ENCODE measurements around the gene CCDC7.

CCDC7 gene

DNA sequence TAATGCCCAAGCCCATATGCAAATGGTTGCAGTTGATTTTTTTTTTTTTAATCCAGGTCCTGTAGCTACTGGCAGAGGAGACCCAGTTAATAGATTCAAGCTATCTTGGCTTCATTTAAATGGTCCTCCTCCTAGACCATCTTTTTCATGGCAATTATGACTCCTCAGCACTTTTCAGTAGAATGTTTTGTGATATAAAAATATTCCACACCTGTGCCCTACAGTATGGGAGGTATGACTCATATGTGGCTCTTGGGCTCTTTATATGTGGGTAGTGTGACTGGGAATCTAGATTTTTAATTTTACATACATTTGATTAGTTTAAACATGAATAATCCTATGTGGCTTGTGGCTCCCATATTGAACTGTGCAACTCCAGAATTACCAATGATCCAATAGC, 432.0 kb downstream of the CCDC7 start:
- H3K27me3 ChIP-seq (ENCODE audit: control insufficient read depth in 3 of 3, insufficient read depth in 3 of 3, low read depth in 1 of 3, low read length in 3 of 3), result no peaks in the 10 kb centered on the region
- H2AK5ac ChIP-seq (ENCODE audit: low read depth, low read length), result no peak overlapping the region
- H3K4ac ChIP-seq (ENCODE audit: low read length), result no peak overlapping the region
- no peak overlapping the region for H2BK15ac ChIP-seq (ENCODE audit: low read length)
- H3K23ac ChIP-seq (ENCODE audit: low read depth, low read length, poor library complexity), result no peak overlapping the region
- no peak overlapping the region for H2BK120ac ChIP-seq (ENCODE audit: low read depth, low read length)
- no peak overlapping the region for H2BK5ac ChIP-seq (ENCODE audit: low read length)
- no peak overlapping the region for H3K9ac ChIP-seq (ENCODE audit: low read depth, low read length, poor library complexity)
- peaks cover 0 to 6% of the 10 kb centered on the region in 2 donors for H3K4me1 ChIP-seq (ENCODE audit: control insufficient read depth in 2 of 2, insufficient read depth in 1 of 2, low read depth in 1 of 2, low read length in 2 of 2)
- H4K8ac ChIP-seq (ENCODE audit: low read depth, low read length), result no peak overlapping the region
- H3K27ac ChIP-seq (replicated peaks; ENCODE audit: low read length), result no peak overlapping the region
- no peak overlapping the region for H3K4me3 ChIP-seq (ENCODE audit: low read length in 2 of 2)
- H3K18ac ChIP-seq (ENCODE audit: low read length), result no peak overlapping the region
- no peak overlapping the region for H4K91ac ChIP-seq (ENCODE audit: low read depth, low read length, poor library complexity)
- H3K4me2 ChIP-seq (ENCODE audit: insufficient read depth, low read length, poor library complexity, severe bottlenecking), result no peak overlapping the region
- no peaks in the 10 kb centered on the region for H3K79me1 ChIP-seq (ENCODE audit: low read depth, low read length)
- no peaks in the 10 kb centered on the region for H3K9me3 ChIP-seq (replicated peaks in 1 of 2; ENCODE audit: control insufficient read depth in 2 of 2, insufficient read depth in 1 of 2, low read depth in 1 of 2, low read length in 2 of 2)
- no peak overlapping the region for H2AFZ ChIP-seq (ENCODE audit: low read length)
- no peak overlapping the region for H3K14ac ChIP-seq (ENCODE audit: low read length)
- DNase-seq (ENCODE audit: low spot score), result no peak
- no peak overlapping the region for H2BK12ac ChIP-seq (ENCODE audit: low read length)
- no peaks in the 10 kb centered on the region for H3K36me3 ChIP-seq (replicated peaks in 1 of 2; ENCODE audit: control insufficient read depth in 2 of 2, insufficient read depth in 2 of 2, low read length in 2 of 2)

DNA sequence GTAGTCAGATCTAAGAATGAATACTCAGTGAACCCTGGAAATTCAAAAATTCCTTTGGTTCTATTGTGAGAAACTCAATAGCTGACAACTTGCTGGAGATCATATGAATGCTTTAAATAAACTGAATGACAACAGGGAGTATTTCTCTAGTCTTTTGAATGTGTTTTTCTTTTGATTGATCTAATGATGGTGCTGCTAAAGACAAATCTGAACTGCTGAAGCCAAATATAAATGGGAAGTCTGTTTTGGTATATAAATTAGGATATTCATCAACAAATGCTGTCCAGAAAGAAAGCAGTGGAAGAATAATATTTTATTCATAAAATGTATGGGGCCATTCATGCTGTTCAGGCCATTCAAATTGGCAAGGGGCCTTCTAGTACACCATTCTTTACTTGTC, 432.7 kb downstream of the CCDC7 start:
- no peaks in the 10 kb centered on the region for H3K27me3 ChIP-seq (ENCODE audit: control insufficient read depth in 3 of 3, insufficient read depth in 3 of 3, low read depth in 1 of 3, low read length in 3 of 3)
- no peak overlapping the region for H4K8ac ChIP-seq (ENCODE audit: low read depth, low read length)
- no peak overlapping the region for H2BK120ac ChIP-seq (ENCODE audit: low read depth, low read length)
- H3K23ac ChIP-seq (ENCODE audit: low read depth, low read length, poor library complexity), result no peak overlapping the region
- no peak overlapping the region for H3K4me2 ChIP-seq (ENCODE audit: insufficient read depth, low read length, poor library complexity, severe bottlenecking)
- no peaks in the 10 kb centered on the region for H3K9me3 ChIP-seq (replicated peaks in 1 of 2; ENCODE audit: control insufficient read depth in 2 of 2, insufficient read depth in 1 of 2, low read depth in 1 of 2, low read length in 2 of 2)
- H2BK12ac ChIP-seq (ENCODE audit: low read length), result no peak overlapping the region
- H3K18ac ChIP-seq (ENCODE audit: low read length), result no peak overlapping the region
- no peak overlapping the region for H4K91ac ChIP-seq (ENCODE audit: low read depth, low read length, poor library complexity)
- H3K4ac ChIP-seq (ENCODE audit: low read length), result no peak overlapping the region
- no peak overlapping the region for H2AK5ac ChIP-seq (ENCODE audit: low read depth, low read length)
- no peak overlapping the region for H2AFZ ChIP-seq (ENCODE audit: low read length)
- H3K4me1 ChIP-seq (ENCODE audit: control insufficient read depth in 2 of 2, insufficient read depth in 1 of 2, low read depth in 1 of 2, low read length in 2 of 2), result peaks cover 0 to 6% of the 10 kb centered on the region in 2 donors
- H2BK5ac ChIP-seq (ENCODE audit: low read length), result no peak overlapping the region
- no peak overlapping the region for H3K27ac ChIP-seq (replicated peaks; ENCODE audit: low read length)
- no peaks in the 10 kb centered on the region for H3K79me1 ChIP-seq (ENCODE audit: low read depth, low read length)
- no peak overlapping the region for H3K14ac ChIP-seq (ENCODE audit: low read length)
- no peak overlapping the region for H3K9ac ChIP-seq (ENCODE audit: low read depth, low read length, poor library complexity)
- H3K4me3 ChIP-seq (ENCODE audit: low read length in 2 of 2), result no peak overlapping the region
- no peaks in the 10 kb centered on the region for H3K36me3 ChIP-seq (replicated peaks in 1 of 2; ENCODE audit: control insufficient read depth in 2 of 2, insufficient read depth in 2 of 2, low read length in 2 of 2)
- DNase-seq (ENCODE audit: low spot score), result no peak
- H2BK15ac ChIP-seq (ENCODE audit: low read length), result no peak overlapping the region

DNA sequence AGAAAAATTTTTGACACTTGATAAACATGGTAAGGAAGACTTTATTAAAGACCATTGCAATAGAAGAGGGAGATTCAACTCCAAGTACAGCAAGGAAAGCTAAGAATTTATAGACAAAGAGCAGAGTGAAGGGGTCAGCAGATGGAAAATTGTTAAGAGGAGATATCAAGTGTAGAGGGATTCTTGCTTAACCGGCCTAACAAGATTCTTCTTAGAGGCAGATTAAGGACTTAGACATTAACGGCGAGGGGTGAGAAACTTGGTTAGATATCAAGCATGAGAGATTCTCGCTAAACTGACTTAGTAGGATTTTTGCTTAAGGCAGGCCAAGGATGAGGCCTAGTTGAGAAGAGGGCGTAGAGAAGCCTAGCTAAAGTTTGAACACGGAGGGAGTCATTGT, 436.1 kb downstream of the CCDC7 start:
- H3K79me1 ChIP-seq (ENCODE audit: low read depth, low read length), result no peaks in the 10 kb centered on the region
- H3K36me3 ChIP-seq (replicated peaks in 1 of 2; ENCODE audit: control insufficient read depth in 2 of 2, insufficient read depth in 2 of 2, low read length in 2 of 2), result no peaks in the 10 kb centered on the region
- no peak overlapping the region for H3K27ac ChIP-seq (replicated peaks; ENCODE audit: low read length)
- no peak overlapping the region for H3K14ac ChIP-seq (ENCODE audit: low read length)
- no peak overlapping the region for H2BK12ac ChIP-seq (ENCODE audit: low read length)
- H3K27me3 ChIP-seq (ENCODE audit: control insufficient read depth in 3 of 3, insufficient read depth in 3 of 3, low read depth in 1 of 3, low read length in 3 of 3), result no peaks in the 10 kb centered on the region
- no peak overlapping the region for H4K8ac ChIP-seq (ENCODE audit: low read depth, low read length)
- WGBS, 2 donors (ENCODE audit: extremely low coverage in 2 of 2, insufficient read length in 2 of 2, insufficient replicate concordance in 1 of 2), result no CpG with 5 or more reads among the region's 6 CpGs
- H3K9ac ChIP-seq (ENCODE audit: low read depth, low read length, poor library complexity), result no peak overlapping the region
- no peak for DNase-seq (ENCODE audit: low spot score)
- peaks cover 0 to 6% of the 10 kb centered on the region in 2 donors for H3K4me1 ChIP-seq (ENCODE audit: control insufficient read depth in 2 of 2, insufficient read depth in 1 of 2, low read depth in 1 of 2, low read length in 2 of 2)
- H3K4me2 ChIP-seq (ENCODE audit: insufficient read depth, low read length, poor library complexity, severe bottlenecking), result no peak overlapping the region
- no peak overlapping the region for H3K4me3 ChIP-seq (ENCODE audit: low read length in 2 of 2)
- H2AK5ac ChIP-seq (ENCODE audit: low read depth, low read length), result no peak overlapping the region
- no peak overlapping the region for H3K4ac ChIP-seq (ENCODE audit: low read length)
- H3K9me3 ChIP-seq (replicated peaks in 1 of 2; ENCODE audit: control insufficient read depth in 2 of 2, insufficient read depth in 1 of 2, low read depth in 1 of 2, low read length in 2 of 2), result no peaks in the 10 kb centered on the region
- no peak overlapping the region for H2AFZ ChIP-seq (ENCODE audit: low read length)
- no peak overlapping the region for H3K18ac ChIP-seq (ENCODE audit: low read length)
- no peak overlapping the region for H3K23ac ChIP-seq (ENCODE audit: low read depth, low read length, poor library complexity)
- H2BK5ac ChIP-seq (ENCODE audit: low read length), result no peak overlapping the region
- no peak overlapping the region for H2BK15ac ChIP-seq (ENCODE audit: low read length)
- no peak overlapping the region for H2BK120ac ChIP-seq (ENCODE audit: low read depth, low read length)
- no peak overlapping the region for H4K91ac ChIP-seq (ENCODE audit: low read depth, low read length, poor library complexity)

DNA sequence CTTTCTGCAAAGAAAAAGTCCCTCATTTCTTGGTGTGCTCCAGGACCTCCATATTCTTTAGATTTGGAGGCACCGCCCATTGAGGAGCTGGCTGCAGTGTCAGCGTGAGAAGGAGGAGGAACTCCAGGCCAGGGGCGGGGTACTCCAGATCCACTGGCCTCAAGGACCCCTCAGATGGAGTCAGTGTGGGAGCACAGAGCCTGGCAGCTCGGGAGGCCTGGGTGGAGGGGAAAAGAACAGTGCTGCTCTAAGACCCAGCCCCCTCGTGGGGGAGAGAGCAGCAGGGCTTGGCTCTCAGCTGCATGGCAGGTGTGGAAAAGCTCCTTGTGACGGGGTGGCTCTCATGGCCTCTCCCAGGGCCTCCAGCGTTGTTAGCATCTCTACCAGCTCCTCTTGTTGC, 441.5 kb downstream of the CCDC7 start:
- no peak overlapping the region for H3K9ac ChIP-seq (ENCODE audit: low read depth, low read length, poor library complexity)
- WGBS, 2 donors (ENCODE audit: extremely low coverage in 2 of 2, insufficient read length in 2 of 2, insufficient replicate concordance in 1 of 2), result no CpG with 5 or more reads among the region's 7 CpGs
- H2BK15ac ChIP-seq (ENCODE audit: low read length), result no peak overlapping the region
- no peaks in the 10 kb centered on the region for H3K36me3 ChIP-seq (replicated peaks in 1 of 2; ENCODE audit: control insufficient read depth in 2 of 2, insufficient read depth in 2 of 2, low read length in 2 of 2)
- no peaks in the 10 kb centered on the region for H3K79me1 ChIP-seq (ENCODE audit: low read depth, low read length)
- no peaks in the 10 kb centered on the region for H3K27me3 ChIP-seq (ENCODE audit: control insufficient read depth in 3 of 3, insufficient read depth in 3 of 3, low read depth in 1 of 3, low read length in 3 of 3)
- H3K27ac ChIP-seq (replicated peaks; ENCODE audit: low read length), result no peak overlapping the region
- no peak overlapping the region for H3K14ac ChIP-seq (ENCODE audit: low read length)
- H4K8ac ChIP-seq (ENCODE audit: low read depth, low read length), result no peak overlapping the region
- no peak overlapping the region for H3K23ac ChIP-seq (ENCODE audit: low read depth, low read length, poor library complexity)
- no peak overlapping the region for H2AFZ ChIP-seq (ENCODE audit: low read length)
- no peaks in the 10 kb centered on the region for H3K4me1 ChIP-seq (ENCODE audit: control insufficient read depth in 2 of 2, insufficient read depth in 1 of 2, low read depth in 1 of 2, low read length in 2 of 2)
- no peak overlapping the region for H2AK5ac ChIP-seq (ENCODE audit: low read depth, low read length)
- no peak overlapping the region for H3K4ac ChIP-seq (ENCODE audit: low read length)
- no peak overlapping the region for H3K18ac ChIP-seq (ENCODE audit: low read length)
- no peak for DNase-seq (ENCODE audit: low spot score)
- H2BK5ac ChIP-seq (ENCODE audit: low read length), result peak overlapping the region; percentile 71
- no peak overlapping the region for H3K4me3 ChIP-seq (ENCODE audit: low read length in 2 of 2)
- H3K4me2 ChIP-seq (ENCODE audit: insufficient read depth, low read length, poor library complexity, severe bottlenecking), result no peak overlapping the region
- no peak overlapping the region for H4K91ac ChIP-seq (ENCODE audit: low read depth, low read length, poor library complexity)
- no peak overlapping the region for H2BK120ac ChIP-seq (ENCODE audit: low read depth, low read length)
- peaks cover 0 to 2% of the 10 kb centered on the region in 2 donors for H3K9me3 ChIP-seq (replicated peaks in 1 of 2; ENCODE audit: control insufficient read depth in 2 of 2, insufficient read depth in 1 of 2, low read depth in 1 of 2, low read length in 2 of 2)
- H2BK12ac ChIP-seq (ENCODE audit: low read length), result no peak overlapping the region
